Measurements from ENCODE around the gene PADI6. TPM values are rescaled to one million over a fixed set of nuclear protein-coding genes. Genes with fewer than 3 reads are reported as not detected.

The PADI6 gene
- total and polyA plus RNA-seq, 2 experiments from 2014 or later: not detected

DNA sequence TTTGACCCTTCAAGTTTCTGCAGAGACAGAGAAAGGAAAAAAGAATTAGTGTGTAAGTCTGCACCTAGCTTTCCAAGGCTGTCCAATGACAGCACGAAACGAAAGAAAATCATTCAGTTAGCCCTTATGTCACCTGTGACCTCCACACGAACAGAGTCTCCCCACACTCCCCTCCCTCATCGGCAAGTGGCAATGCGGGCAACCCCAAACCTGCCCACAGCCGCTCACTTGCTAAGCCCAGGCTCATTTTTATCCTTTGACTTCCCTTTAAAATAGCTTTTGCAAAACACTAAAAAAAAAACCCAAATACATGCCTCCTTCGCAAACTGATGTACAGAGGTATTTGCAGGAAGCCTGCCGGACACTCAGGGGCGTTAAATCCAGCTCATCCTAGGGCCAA, 57.2 kb downstream of the PADI6 start:
- H4K20me1 ChIP-seq (ENCODE audit: insufficient read depth, poor library complexity, severe bottlenecking): peaks cover 52% of the 10 kb centered on the region
- TF ChIP-seq CTCF (IDR thresholded peaks at IDR 0.05; ENCODE audit: poor library complexity) (no peak), EZH2phosphoT487 (IDR thresholded peaks at IDR 0.05; ENCODE audit: low read depth, severe bottlenecking, unreplicated experiment) (no peak), EZH2 (IDR thresholded peaks at IDR 0.05; ENCODE audit: borderline replicate concordance) (no peak)
- H3K27ac ChIP-seq: no peak overlapping the region
- no peak overlapping the region for H2AFZ ChIP-seq
- no peaks in the 10 kb centered on the region for H3K36me3 ChIP-seq (replicated peaks; ENCODE audit: insufficient read depth, low read depth)
- H3K9me3 ChIP-seq (ENCODE audit: low read depth): no peaks in the 10 kb centered on the region
- no peaks in the 10 kb centered on the region for H3K4me1 ChIP-seq (ENCODE audit: insufficient read depth)
- 94% methylated on average over 9 of the region's 9 CpGs for WGBS (ENCODE audit: low lambda C conversion rate, missing lambda C conversion rate)
- DNase-seq (ENCODE audit: low spot score): no peak
- no peaks in the 10 kb centered on the region for H3K9me2 ChIP-seq (replicated peaks; ENCODE audit: insufficient read depth)
- peaks cover 77% of the 10 kb centered on the region for H3K79me2 ChIP-seq
- H3K4me2 ChIP-seq: no peak overlapping the region
- no peaks in the 10 kb centered on the region for H3K27me3 ChIP-seq
- no peak overlapping the region for H3K4me3 ChIP-seq

DNA sequence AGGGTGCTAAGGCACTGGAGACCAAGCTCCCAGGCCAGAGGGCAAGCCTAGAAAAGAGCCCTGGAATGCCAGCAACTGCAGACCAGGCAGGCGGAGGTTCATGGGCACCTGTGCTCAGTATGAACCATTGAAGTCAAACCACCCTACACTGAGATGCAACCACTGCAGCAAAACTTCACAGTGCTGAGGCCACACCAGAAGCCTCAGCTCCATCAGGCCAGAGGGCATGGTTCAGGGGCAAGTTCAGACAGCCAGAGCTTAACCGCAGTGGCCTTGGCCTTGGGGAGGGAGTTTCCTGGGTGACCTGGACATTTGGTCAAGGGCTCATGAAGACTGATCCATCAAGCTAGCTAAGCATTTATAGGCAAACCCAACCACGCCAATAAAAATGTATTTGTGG, 60.4 kb downstream of the PADI6 start:
- Histone ChIP-seq H3K4me1 (ENCODE audit: insufficient read depth) (peaks cover 10% of the 10 kb centered on the region), H3K4me3 (no peak overlapping the region), H4K20me1 (ENCODE audit: insufficient read depth, poor library complexity, severe bottlenecking) (peaks cover 79% of the 10 kb centered on the region), H3K9me3 (ENCODE audit: low read depth) (no peaks in the 10 kb centered on the region), H3K36me3 (replicated peaks; ENCODE audit: insufficient read depth, low read depth) (no peaks in the 10 kb centered on the region), H3K9me2 (replicated peaks; ENCODE audit: insufficient read depth) (no peaks in the 10 kb centered on the region), H3K27me3 (no peaks in the 10 kb centered on the region), H3K4me2 (no peak overlapping the region), H2AFZ (no peak overlapping the region), H3K79me2 (peaks cover 98% of the 10 kb centered on the region), H3K27ac (no peak overlapping the region)
- TF ChIP-seq EZH2 (IDR thresholded peaks at IDR 0.05; ENCODE audit: borderline replicate concordance): no peak
- TF ChIP-seq CTCF (IDR thresholded peaks at IDR 0.05; ENCODE audit: poor library complexity): no peak
- TF ChIP-seq EZH2phosphoT487 (IDR thresholded peaks at IDR 0.05; ENCODE audit: low read depth, severe bottlenecking, unreplicated experiment): no peak
- WGBS (ENCODE audit: low lambda C conversion rate, missing lambda C conversion rate): 100% methylated on average over 3 of the region's 3 CpGs
- no peak for DNase-seq (ENCODE audit: low spot score)

DNA sequence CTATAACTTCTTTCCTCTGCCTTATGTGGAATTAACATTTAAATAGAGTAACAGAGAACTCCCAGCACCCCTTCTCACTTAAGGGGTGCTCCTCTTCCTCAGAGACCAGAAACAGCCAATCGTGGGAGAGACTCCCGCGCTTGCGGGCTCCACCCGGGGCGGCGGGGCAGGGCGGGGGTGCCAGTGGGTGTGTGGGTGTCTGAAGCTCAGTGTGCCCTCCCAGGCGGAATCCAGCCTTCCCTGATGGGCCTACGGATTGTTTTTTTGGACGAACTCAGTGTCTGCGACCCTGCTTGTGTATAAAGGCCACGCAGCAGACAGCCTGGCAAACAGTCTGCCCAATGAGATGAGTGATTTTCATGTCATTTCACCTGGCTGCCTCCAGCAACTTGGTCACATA, 61.3 kb downstream of the PADI6 start:
- no peaks in the 10 kb centered on the region for H3K9me2 ChIP-seq (replicated peaks; ENCODE audit: insufficient read depth)
- over 99% methylated on average over 13 of the region's 13 CpGs for WGBS (ENCODE audit: low lambda C conversion rate, missing lambda C conversion rate)
- no peak overlapping the region for H3K4me2 ChIP-seq
- H3K4me3 ChIP-seq: no peak overlapping the region
- H4K20me1 ChIP-seq (ENCODE audit: insufficient read depth, poor library complexity, severe bottlenecking): peaks cover 78% of the 10 kb centered on the region
- H3K36me3 ChIP-seq (replicated peaks; ENCODE audit: insufficient read depth, low read depth): no peaks in the 10 kb centered on the region
- H3K27me3 ChIP-seq: no peaks in the 10 kb centered on the region
- H3K27ac ChIP-seq: no peak overlapping the region
- peaks cover 90% of the 10 kb centered on the region for H3K79me2 ChIP-seq
- no peaks in the 10 kb centered on the region for H3K9me3 ChIP-seq (ENCODE audit: low read depth)
- no peak for TF ChIP-seq CTCF (IDR thresholded peaks at IDR 0.05; ENCODE audit: poor library complexity)
- no peak for TF ChIP-seq EZH2 (IDR thresholded peaks at IDR 0.05; ENCODE audit: borderline replicate concordance)
- no peak for TF ChIP-seq EZH2phosphoT487 (IDR thresholded peaks at IDR 0.05; ENCODE audit: low read depth, severe bottlenecking, unreplicated experiment)
- H2AFZ ChIP-seq: no peak overlapping the region
- H3K4me1 ChIP-seq (ENCODE audit: insufficient read depth): peaks cover 10% of the 10 kb centered on the region
- no peak for DNase-seq (ENCODE audit: low spot score)

DNA sequence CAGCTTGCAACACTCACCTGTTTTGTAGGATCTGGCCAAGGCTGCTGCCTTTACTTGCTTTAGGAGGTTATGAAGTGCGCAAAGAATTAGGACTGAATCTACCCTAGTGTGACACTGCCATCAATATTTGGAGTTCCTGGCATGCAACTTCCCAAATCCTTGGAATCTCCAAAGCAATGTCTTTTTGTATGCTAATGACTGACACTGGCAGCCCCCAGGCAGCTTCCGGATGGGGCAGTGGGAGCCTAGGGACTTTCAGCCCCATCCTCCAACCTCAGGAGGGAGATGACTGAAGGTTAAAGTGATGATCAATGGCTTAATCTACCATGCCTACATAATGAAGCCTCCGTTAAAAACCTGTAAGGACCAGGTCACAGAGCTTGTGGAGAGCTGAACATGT, 62.0 kb downstream of the PADI6 start:
- no peak for DNase-seq (ENCODE audit: low spot score)
- WGBS (ENCODE audit: low lambda C conversion rate, missing lambda C conversion rate): 59% methylated on average over 3 of the region's 3 CpGs
- H3K9me3 ChIP-seq (ENCODE audit: low read depth): no peaks in the 10 kb centered on the region
- H3K79me2 ChIP-seq: peaks cover 90% of the 10 kb centered on the region
- H2AFZ ChIP-seq: no peak overlapping the region
- H3K4me1 ChIP-seq (ENCODE audit: insufficient read depth): peaks cover 10% of the 10 kb centered on the region
- no peaks in the 10 kb centered on the region for H3K9me2 ChIP-seq (replicated peaks; ENCODE audit: insufficient read depth)
- H3K27ac ChIP-seq: no peak overlapping the region
- H3K27me3 ChIP-seq: no peaks in the 10 kb centered on the region
- peaks cover 71% of the 10 kb centered on the region for H4K20me1 ChIP-seq (ENCODE audit: insufficient read depth, poor library complexity, severe bottlenecking)
- TF ChIP-seq EZH2phosphoT487 (IDR thresholded peaks at IDR 0.05; ENCODE audit: low read depth, severe bottlenecking, unreplicated experiment) (no peak), EZH2 (IDR thresholded peaks at IDR 0.05; ENCODE audit: borderline replicate concordance) (no peak), CTCF (IDR thresholded peaks at IDR 0.05; ENCODE audit: poor library complexity) (no peak)
- H3K36me3 ChIP-seq (replicated peaks; ENCODE audit: insufficient read depth, low read depth): no peaks in the 10 kb centered on the region
- no peak overlapping the region for H3K4me2 ChIP-seq
- H3K4me3 ChIP-seq: no peak overlapping the region

All from hepatocyte (in vitro differentiated cells).